Uterus (tissue), 4 donors: ENCODE results near the gene P2RY8. TPM values are rescaled to one million over a fixed set of nuclear protein-coding genes. Genes with fewer than 3 reads are reported as not detected.
"Not testable (repeated sequence)": the region's sequence is repeated elsewhere in the genome, so short reads cannot be mapped to it uniquely, and the experiment has no call there.

Experiments
- DNase-seq, 2 donors: peaks; one replicate each; pipeline ENCODE4 v3.0.0-alpha.2; 2019 to 2020
- H3K27ac ChIP-seq, 2 donors: fragments of 200-600 bp; sonication (generic); 1 replicate in 1 of 2; 2 replicates in 1 of 2; pipeline ENCODE4 v1.5.1; 2016 to 2018
- H3K27me3 ChIP-seq, 2 donors: fragments of 200-600 bp; sonication (generic); one replicate each; pipeline ENCODE4 v1.5.1; 2018 to 2019; ENCODE audit warnings: control low read depth in 1 of 2
- H3K36me3 ChIP-seq, 2 donors: fragments of 200-600 bp; sonication (generic); one replicate each; pipeline ENCODE4 v1.5.1; 2019; ENCODE audit warnings: control low read depth in 1 of 2
- H3K4me1 ChIP-seq, 2 donors: fragments of 200-600 bp; sonication (generic); one replicate each; pipeline ENCODE4 v1.5.1; 2018 to 2019; ENCODE audit warnings: control low read depth in 1 of 2
- H3K4me3 ChIP-seq, 2 donors: fragments of 200-600 bp; sonication (generic); 1 replicate in 1 of 2; 2 replicates in 1 of 2; pipeline ENCODE4 v1.5.1; 2018 to 2019; ENCODE audit warnings: mild to moderate bottlenecking in 1 of 2
- H3K9me3 ChIP-seq, 2 donors: fragments of 200-600 bp; sonication (generic); one replicate each; pipeline ENCODE4 v1.5.1; 2019; ENCODE audit warnings: control low read depth in 1 of 2
- CTCF ChIP-seq, 4 experiments: fragments of 200-600 bp in 2 of 4; fragments of 450-650 bp in 2 of 4; sonication (generic) in 2 of 4; IDR thresholded peaks; one replicate each; pipeline ENCODE4 v1.5.1; 2016 to 2019; ENCODE audit warnings: antibody characterized with exemption in 4 of 4, mild to moderate bottlenecking in 2 of 4, moderate library complexity in 1 of 4
- POLR2A ChIP-seq, 2 donors: fragments of 450-650 bp; IDR thresholded peaks; one replicate each; pipeline ENCODE4 v1.6.1; 2016; ENCODE audit warnings: antibody characterized with exemption in 2 of 2, mild to moderate bottlenecking in 1 of 2, moderate library complexity in 1 of 2
- intact Hi-C: fragments of 100-400 bp; cut with DNase I; formaldehyde crosslinking; loops from one replicate; pipeline ENCODE4 v1.15.1; 2023; ENCODE audit warnings: low total_unique reads
- total RNA-seq, 4 donors: library from RNA; depleted of rRNA in 3 of 4; stranded (reverse); fragments of >200 nt in 3 of 4; gene quantifications; one replicate each; pipeline versions ENCODE4 v1.1.0 to v1.2.4, GENCODE V29; 2014 to 2023
- donor health status: DM: yes; HTN: yes; CAD: no.

Gene P2RY8
- total RNA-seq, 4 donors from 2014 or later = 0.59 to 3.6 (median 0.90) TPM; not detected in 1

- Histone ChIP-seq H3K4me3 (no peak overlapping the region), H3K4me1 (no peaks in the 10 kb centered on the region), H3K9me3 (no peaks in the 10 kb centered on the region), H3K27ac (no peak overlapping the region), H3K27me3 (no peaks in the 10 kb centered on the region), H3K36me3 (no peaks in the 10 kb centered on the region)
- no peak for DNase-seq
- intact Hi-C loops = no loop called here
- TF ChIP-seq POLR2A (IDR thresholded peaks at IDR 0.05) (no peak), CTCF (IDR thresholded peaks at IDR 0.05) (no peak)
These were observed 59.8 kb downstream of the P2RY8 start for GRCh38 chrX:1477229-1477628.

GRCh38 chrX:1476682-1477081, 60.3 kb downstream of the P2RY8 start:
- Histone ChIP-seq H3K36me3 (no peaks in the 10 kb centered on the region), H3K9me3 (no peaks in the 10 kb centered on the region), H3K27me3 (no peaks in the 10 kb centered on the region), H3K27ac (no peak overlapping the region), H3K4me3 (no peak overlapping the region), H3K4me1 (no peaks in the 10 kb centered on the region)
- no peak for DNase-seq
- intact Hi-C loops = no loop called here
- TF ChIP-seq CTCF (IDR thresholded peaks at IDR 0.05) (no peak), POLR2A (IDR thresholded peaks at IDR 0.05) (no peak)

GRCh38 chrX:1475881-1476280, 61.1 kb downstream of the P2RY8 start:
- Histone ChIP-seq H3K27me3 (no peaks in the 10 kb centered on the region), H3K27ac (no peak overlapping the region), H3K4me3 (no peak overlapping the region), H3K36me3 (no peaks in the 10 kb centered on the region), H3K9me3 (no peaks in the 10 kb centered on the region), H3K4me1 (no peaks in the 10 kb centered on the region)
- intact Hi-C loops = no loop called here
- TF ChIP-seq CTCF (IDR thresholded peaks at IDR 0.05) = no peak
- no peak for TF ChIP-seq POLR2A (IDR thresholded peaks at IDR 0.05)
- peak in 1 of 2 donors; percentile 2 for DNase-seq

- H3K27ac ChIP-seq = no peak overlapping the region
- H3K4me1 ChIP-seq = no peaks in the 10 kb centered on the region
- H3K27me3 ChIP-seq = no peaks in the 10 kb centered on the region
- no peak for DNase-seq
- no peak for TF ChIP-seq POLR2A (IDR thresholded peaks at IDR 0.05)
- TF ChIP-seq CTCF (IDR thresholded peaks at IDR 0.05) = no peak
- no peak overlapping the region for H3K4me3 ChIP-seq
- no peaks in the 10 kb centered on the region for H3K9me3 ChIP-seq
- no peaks in the 10 kb centered on the region for H3K36me3 ChIP-seq
- intact Hi-C loops = no loop called here
These were observed 61.5 kb downstream of the P2RY8 start for GRCh38 chrX:1475481-1475880.

GRCh38 chrX:1474593-1474992, 62.4 kb downstream of the P2RY8 start:
- H3K4me3 ChIP-seq, H3K4me1 ChIP-seq, intact Hi-C loops, H3K9me3 ChIP-seq, H3K36me3 ChIP-seq, H3K27me3 ChIP-seq, H3K27ac ChIP-seq, DNase-seq: not testable (repeated sequence)

- H3K4me1 ChIP-seq = no peaks in the 10 kb centered on the region
- H3K9me3 ChIP-seq = no peaks in the 10 kb centered on the region
- no peak overlapping the region for H3K4me3 ChIP-seq
- no peaks in the 10 kb centered on the region for H3K27me3 ChIP-seq
- H3K36me3 ChIP-seq = no peaks in the 10 kb centered on the region
- intact Hi-C loops = no loop called here
- DNase-seq = no peak
- H3K27ac ChIP-seq = no peak overlapping the region
- no peak for TF ChIP-seq CTCF (IDR thresholded peaks at IDR 0.05)
- no peak for TF ChIP-seq POLR2A (IDR thresholded peaks at IDR 0.05)
These were observed 64.0 kb downstream of the P2RY8 start for GRCh38 chrX:1472975-1473374.
